OCI-M1 (cell line): ENCODE data around the gene MICOS13.

Source experiments
- DNase-seq: peaks from one replicate; lab custom pipeline; 2025; lab: John Stamatoyannopoulos, UW

The MICOS13 gene

DNA sequence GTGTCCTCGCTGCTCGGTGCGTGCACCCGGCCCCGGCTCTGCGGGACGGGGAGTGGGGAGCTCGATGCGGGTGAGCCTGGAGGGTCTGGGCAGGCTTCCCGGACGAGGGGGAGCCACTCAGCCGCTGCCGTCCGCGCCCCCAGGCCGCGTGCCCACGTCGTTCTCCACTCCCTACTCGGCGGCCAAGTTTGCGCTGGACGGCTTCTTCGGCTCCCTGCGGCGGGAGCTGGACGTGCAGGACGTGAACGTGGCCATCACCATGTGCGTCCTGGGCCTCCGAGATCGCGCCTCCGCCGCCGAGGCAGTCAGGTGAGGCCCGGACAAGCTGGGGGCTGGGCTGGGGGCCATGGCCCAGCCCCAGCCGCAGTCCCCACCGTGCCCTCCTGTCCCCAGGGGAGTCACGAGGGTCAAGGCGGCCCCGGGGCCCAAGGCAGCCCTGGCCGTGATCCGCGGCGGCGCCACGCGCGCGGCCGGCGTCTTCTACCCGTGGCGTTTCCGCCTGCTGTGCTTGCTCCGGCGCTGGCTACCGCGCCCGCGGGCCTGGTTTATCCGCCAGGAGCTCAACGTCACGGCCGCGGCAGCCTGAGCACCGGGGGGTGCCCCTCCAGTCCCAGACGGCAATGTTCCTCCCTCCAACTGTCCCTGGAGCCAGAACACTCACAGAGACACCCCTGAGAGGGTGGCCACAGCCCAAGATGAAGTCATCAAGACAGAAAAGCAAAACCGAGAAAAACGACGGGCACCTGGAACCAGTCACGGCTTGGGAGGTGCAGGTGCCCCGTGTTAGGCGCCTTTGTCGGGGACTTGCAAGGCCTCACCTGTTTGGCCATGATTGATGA is 7.3 kb upstream of the MICOS13 start:
- DNase-seq = no peak

DNA sequence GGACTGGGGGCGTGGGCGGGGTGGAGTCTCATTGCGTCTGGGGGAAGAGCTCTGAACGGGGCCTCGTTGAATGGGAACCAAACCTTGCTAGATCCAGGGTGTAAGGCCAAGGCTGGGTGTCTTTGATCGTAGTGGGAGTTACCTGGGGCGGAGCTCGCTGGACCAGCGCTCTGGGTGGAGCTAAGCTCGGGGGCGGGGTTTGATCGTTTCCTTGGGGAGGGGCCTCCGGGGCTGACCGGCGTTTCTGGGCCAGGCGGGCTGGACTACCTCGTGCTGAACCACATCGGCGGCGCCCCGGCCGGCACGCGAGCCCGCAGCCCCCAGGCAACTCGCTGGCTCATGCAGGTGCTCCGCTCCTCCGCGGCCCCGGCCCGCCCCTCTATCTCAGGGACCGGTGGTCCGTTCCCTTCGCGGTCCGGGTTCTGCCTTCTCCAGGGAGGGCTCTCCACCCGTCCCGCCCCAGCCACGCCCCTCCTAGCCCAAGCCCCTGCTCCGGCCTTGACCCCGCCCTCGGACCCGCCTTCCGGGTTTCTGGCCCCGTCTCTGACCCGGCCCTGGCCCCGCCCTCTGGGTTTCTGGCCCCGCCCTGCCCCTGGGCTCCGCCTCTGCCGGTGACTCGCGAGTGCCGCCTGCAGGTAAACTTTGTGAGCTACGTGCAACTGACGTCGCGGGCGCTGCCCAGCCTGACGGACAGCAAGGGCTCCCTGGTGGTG is 6.5 kb upstream of the MICOS13 start:
- peak; percentile 94 for DNase-seq

DNA sequence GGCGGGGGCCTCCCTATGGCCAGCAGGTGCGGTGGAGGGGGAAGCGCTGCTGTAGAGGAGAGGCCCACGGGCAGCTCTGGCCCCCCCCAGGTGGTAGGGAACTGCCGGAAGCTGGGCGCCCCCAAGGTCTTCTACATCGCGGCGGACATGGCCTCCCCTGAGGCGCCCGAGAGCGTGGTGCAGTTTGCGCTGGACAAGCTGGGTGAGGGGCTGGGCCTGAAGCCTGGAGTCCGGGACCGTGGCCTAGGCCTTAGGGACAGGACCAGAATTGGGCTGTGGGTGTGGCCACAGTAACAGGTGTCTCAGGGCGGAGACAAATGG is 6.0 kb upstream of the MICOS13 start:
- no peak for DNase-seq

DNA sequence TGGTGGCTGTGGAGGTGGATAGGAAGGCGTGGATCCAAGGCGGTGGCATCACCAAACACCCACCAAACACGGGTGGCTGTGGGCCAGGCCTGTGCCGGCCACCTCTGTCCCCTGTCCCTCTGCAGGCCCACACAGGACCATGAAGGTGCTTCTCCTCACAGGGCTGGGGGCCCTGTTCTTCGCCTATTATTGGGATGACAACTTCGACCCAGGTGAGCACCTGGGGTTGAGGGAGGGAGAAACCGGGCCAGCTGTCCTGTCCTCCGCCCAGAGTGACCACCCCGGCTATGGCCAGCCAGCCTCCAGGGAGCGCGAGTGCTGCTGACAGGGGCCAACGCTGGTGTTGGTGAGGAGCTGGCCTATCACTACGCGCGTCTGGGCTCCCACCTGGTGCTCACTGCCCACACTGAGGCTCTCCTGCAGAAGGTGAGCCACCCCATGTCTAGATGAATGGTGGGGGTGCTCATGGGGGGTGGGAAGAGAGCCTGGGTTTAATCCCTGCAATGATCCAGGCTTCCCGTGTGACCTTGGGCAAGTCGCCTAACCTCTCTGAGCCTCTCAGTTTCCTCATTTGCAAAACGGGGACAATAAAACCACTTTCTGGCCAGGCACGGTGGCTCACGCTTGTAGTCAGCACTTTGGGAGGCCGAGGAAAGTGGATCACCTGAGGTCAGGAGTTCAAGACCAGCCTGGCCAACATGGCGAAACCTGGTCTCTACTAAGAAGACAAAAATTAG is 4.5 kb upstream of the MICOS13 start:
- no peak for DNase-seq

DNA sequence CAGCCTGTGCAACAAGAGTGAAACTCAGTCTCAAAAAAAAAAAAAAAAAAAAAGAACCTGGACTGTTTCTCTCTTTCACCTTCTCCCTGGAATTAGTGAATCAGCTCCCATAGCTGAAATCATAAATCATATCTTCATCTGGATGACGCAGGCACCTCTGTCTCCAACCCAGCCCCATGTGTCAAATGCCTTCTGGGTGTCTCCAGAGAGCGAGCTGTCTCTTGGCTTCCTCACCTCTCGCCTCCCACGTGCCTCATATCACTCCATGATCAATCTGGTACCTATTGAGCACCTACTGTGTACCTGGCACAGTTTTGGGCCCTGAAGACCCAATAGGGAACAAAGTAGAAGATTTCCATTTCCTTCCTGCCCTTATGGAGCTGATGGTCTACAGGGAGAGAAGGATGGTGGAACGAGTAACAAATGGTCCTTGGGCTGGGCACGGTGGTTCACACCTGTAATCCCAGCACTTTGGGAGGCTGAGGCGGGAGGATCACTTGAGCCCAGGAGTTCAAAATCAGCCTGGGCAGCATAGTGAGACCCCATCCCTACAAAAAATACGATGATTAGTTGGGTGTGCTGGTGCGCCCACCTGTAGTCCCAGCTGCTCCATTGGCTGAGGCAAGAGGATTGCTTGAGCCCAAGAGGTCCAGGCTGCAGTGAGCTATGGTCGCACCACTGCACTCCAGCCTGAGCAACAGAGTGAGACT is 3.0 kb upstream of the MICOS13 start:
- DNase-seq = no peak

DNA sequence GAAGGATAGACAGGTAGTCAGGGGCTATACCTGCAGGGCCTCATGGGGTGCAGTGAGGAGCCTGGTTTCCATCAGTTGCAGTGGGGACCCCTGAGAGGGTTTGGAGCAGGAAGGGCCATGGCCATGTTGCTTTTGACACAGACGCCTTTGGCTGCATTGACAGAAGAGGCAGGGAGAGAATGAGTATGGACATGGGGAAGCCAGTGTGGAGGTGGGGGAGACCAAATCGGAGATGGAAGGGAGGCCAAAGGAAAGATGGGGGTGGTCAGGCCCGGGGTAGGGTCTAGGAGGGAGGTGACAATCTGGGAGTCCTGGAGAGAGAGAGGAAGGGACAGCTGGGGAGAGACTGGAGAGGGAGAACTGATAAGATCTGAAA is 1.8 kb upstream of the MICOS13 start:
- DNase-seq = no peak

DNA sequence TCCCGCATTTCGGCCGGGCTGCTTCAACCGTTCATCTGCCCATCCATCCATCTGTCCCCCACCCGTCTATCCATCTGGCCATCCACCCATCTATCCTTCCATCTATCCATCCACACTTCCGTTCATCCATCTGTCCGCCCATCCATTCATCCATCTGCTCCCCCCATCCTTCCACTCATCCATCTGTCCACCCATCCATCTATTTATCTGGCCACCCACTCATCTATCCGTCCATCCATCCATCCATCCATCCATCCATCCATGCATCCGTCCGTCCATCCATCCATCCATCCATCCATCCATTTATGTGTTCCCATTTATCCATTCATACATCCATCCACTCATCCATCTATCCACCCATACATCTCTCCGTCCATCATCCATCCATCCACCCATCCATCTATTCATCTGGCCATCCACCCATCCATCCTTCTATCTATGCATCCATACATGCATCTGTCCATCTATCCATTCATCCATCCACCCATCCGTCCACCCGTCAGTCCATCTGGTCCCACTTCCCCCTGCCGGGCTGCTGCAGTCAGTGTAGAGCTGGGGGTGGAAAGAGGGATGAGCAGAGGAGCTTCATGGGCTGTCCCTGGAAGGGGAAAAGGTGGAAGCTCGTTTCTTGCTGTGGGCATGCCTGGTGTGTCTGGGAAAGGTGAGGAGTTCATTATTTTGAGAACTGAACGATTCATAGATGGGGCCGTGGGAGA is 1.2 kb upstream of the MICOS13 start:
- DNase-seq = no peak

DNA sequence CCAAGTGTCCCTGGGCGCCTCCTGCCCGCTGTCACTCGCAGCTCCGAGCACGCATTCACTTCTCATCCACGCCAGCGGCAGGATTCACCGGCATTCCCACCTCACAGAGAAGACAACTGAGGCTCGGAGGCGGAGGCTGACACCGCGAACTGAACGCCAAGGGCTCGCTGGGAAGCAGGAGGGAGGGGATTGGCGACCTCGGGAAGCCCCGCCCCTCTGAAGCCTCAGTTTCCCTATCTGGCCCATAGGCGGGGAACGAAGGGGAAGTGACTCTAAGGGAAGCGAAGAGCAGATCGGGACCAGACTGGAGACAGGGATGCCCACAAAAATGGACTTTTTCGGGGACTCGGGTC is 256 bp downstream of the MICOS13 start:
- DNase-seq = no peak

DNA sequence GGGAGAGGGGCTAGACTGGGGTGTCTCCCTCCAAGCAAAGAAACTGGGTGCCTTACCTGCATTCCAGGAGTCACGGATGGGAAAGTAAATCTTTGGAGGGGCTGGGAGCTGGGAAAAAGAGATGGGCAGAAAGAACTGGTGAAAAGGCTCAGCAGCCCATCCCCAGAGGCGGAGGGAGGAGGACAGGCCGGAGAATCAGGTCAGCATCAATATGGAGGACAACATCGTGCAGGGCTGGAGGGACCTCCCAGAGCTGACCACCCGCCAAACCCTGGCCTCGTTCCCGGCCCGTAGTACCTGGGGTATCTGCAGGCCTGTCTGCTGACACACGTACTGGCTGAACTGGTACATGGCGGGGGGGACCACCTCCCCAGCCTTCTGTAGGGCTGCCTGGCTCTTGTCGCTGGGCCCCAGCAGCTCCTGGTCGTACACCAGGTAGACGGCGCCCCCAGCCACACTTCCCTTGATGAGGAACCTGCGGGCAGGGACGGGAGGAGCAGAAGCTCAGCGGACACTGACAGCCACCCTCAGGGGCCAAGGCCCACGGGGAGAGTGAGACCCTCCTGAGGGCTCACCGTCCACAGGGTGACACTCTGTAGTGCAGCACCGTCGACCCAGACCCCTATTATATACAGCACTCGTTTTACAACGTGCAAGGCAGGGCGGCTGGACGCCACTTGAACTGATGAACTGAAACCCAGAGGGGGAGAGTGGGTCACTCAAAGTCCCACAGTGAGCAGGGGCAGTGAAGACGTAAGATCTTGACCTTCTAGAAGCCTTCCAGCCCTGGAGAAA is 830 bp downstream of the MICOS13 start:
- DNase-seq = no peak

DNA sequence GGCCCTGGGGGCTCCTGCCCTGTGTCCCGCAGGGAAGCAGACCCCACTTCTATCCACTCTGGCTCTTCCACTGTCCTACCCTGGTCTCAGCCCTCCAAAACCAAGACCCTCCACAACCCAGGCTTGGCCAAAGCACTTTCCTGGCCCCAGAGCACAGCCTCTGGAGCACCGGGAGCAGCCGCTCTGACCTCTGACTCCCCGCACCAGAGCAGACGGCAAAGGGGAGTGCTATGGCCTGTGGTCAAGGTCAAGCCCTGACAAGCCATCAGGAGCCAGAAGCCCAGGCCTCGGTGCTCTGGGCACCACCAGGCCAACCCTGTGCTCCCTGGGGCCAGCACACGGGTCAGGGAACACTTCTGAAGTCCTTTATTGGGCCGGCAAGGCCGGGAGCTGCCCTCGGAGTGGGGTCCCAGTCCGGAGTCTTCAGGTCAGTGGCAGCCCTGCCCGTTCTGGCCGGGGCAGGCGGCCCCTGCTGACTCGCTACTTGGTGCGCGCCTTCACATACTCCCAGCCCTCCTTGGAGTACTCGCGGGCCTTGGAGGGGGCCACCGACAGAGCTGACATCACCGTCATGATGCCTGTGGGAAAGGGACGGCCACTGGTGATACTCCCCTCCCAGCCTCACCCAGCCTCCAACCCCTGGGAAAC is 2.1 kb downstream of the MICOS13 start:
- no peak for DNase-seq

DNA sequence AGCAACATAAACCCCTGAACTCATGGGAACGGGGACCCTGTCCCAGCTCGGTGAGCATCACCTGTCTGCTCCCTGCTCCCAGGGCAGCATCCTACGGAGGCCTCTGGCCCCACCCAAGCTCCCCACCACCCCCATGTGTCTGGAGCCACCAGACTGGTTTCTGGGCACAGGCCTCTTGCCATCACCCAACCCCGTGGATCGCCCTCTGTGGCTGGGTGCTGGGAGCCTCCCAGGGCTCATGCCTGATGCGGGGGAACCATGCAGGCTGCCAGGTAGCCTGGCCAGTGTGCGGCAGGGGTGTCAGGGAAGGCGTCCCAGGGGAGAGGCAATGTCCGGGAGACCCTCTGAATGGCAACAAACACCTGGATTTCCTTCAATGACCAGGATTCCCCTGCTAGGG is 2.7 kb downstream of the MICOS13 start:
- DNase-seq = no peak

DNA sequence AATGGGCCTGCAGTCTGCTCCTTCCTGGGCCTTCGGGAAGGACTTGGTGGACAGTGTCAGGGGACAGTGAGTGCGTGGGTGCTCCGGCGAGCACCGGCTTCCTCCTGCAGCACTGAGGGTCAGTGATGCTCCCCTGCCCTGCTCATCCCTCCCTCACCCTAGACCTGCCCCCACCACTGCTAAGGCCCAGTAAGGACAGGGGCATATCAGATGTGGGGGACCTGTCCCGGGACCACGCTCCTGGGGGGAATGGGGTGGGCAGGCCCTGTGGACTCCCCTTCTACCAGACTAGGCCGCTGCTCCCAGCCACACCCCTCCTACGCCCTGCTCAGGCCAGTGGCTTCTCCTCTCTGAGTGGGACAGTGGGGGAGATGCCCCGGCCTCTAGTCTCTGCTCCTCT is 3.2 kb downstream of the MICOS13 start:
- DNase-seq = no peak

DNA sequence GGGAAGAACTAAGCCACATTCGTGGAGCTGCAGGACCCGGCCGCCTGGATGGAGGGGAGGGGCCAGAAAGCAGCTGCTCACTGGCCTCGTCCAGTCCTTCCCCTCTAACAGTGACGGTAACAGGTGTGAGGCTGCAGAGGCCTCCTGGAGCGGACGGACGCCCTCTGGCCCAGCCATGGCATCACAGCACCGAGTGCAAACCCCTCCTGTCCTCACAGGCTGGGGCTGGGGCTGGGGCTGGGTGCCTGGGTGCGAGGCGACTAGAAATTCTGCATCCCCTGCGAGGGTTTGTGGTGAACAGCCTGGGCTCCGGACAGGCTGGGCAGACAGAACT is 3.6 kb downstream of the MICOS13 start:
- DNase-seq = no peak

DNA sequence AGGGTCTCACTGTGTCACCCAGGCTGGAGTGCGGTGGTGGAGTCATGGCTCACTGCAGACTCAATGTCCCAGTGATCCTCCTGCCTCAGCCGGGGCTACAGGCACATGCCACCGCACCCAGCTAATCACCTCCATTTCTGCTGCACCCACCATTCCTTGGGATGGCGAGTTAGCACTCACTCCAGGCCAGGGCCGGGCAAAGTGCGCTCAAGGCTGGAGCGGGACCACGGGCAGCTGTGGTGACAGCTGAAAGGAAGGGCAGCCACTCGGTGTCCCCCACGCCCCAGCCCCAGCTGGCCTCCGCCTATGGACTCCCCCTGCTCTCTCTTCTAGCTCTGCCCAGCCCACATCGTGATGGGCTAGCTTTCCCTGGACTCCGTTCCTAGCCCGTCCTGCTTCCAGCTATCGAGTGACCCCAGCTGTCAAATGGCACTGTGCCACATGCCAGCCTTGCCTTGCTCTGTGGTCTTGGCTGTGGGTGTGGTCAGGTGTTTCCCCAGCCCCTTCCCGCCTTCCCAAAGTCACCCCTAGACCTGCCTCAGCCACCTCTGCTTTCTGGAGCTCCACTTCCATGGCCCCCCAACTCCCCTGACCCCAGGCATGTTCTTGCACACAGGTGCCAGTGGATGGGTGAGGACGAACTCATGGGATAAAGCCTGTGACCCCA is 4.1 kb downstream of the MICOS13 start:
- no peak for DNase-seq

DNA sequence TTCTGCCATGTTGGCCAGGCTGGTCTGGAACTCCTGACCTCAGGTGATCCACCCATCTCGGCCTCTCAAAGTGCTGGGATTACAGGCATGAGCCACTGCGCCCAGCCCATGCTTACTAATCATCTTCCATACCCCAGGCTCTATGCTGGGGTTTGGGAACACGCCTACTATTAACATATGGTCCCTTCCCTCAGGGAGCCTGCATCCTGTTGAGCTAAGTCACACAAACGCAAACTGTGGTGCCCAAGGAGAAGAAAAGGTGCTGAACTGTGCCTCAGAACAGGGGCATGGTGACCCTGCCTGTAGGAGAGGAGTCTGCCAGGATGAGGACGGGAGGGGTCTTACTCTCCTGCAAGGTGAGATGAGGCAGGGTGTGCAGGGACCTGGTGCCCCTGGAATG is 5.6 kb downstream of the MICOS13 start:
- no peak for DNase-seq

DNA sequence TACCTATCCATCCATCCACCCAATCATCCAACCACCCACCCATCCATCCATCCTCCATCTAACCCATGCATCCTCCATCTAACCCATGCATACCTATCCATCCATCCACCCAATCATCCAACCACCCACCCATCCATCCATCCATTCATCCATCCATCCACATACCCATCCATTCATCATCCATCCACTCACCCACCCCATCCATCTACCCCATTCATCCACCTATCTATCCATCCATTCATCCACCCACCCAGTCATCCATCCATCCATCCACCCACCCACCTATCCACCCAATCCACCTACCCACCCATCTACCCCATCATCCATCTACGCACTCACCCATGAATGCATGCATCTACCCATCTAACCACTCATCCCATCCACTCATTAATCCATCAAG is 6.6 kb downstream of the MICOS13 start:
- no peak for DNase-seq

DNA sequence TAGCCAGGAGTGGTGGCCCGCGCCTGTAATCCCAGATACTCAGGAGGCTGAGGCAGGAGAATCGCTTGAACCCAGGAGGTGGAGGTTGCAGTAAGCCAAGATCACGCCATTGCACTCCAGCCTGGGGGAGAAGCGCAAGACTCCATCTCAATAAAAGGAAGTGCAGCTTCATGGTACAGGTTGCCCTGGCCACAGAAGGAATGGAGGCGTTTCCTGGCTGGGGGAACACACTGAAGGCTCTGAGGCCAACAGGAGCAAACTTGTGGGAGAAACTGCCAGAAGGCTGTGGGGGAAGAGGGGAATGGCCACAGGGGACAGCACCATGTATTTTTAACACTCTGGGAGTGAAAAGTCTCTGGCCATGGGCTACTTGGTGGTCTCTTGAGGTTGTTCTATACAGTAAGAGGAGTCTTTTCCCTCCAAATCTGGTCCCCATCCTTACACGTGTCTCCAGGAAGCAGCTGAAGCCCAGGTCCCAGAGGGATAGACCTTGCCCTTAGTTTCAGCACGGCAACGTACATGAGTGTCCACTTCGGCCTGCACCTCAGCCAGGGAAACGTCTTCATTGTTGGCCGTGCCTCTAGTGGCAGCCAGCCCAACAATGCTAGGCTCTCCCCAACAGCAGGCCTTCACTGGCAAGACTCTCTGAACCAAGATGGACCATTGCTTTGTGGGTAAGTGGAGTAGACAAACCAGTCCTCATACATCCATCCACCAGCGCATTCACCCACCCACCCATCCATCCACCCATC is 7.4 kb downstream of the MICOS13 start:
- DNase-seq = no peak

DNA sequence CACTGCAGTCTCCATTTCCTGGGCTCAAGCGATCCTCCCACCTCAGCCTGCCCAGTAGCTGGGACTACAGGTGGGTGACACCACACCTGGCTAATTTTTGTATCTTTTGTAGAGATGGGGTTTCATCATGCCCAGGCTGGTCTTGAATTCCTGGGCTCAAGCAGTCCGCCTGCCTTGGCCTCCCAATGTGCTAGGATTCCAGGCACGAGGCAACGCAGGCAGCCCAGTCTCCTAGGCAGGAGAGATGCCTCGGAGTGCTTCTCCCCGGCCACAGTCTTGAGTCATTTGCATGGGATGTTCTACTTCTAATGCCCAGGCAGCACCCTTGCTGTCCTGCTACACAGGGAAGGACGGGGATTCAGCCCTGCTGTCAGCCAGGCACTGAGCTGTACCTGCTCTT is 8.7 kb downstream of the MICOS13 start:
- DNase-seq = no peak

DNA sequence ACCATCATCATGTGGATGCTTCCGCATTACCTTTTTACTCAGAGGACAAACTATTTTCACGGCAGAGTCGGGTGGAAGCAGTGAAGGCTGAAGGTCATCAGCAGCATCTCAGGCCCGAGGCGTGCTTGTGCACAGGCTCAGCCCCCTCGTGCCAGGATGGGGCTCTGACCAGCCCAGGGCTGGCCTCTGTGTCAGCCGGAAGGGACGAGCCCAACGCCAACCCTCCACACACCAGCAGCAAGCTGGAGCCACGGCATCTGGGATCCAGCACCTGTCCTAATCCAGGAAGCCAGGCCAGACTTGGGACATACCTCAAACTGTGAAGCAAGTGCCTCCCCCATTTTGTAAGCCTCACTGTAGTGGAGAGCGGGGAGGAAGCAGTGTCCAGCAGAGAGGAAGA is 11.1 kb downstream of the MICOS13 start:
- DNase-seq = no peak
